ENCODE measurements around the gene CBX2.

CBX2 gene

DNA sequence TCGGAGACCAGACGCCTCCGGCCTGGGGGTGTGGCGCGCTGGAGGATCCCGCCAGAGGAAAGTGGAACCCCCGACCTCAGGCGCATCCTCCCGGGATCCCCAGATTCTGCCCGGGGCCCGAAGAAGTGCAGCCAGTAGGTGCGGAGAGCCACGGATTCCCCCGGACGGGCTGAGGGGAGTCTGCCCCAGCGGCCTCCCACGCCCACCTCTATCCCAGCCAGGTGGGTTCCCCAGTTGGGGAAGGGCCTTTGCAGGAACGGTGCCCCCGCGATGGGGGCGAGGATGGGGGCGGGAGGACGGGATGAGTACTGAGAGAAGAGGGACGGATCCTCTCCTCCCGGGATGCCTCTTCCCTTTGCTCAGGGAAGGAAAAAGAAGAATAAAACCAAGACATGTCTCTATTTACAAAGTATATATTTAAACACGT lies 13.8 kb downstream of the CBX2 start:
- DNase-seq (ENCODE audit: low spot score in 2 of 2) = no peak
- Histone ChIP-seq H3K27me3 (ENCODE audit: low read depth) (no peaks in the 10 kb centered on the region), H3K4me1 (peaks cover 22% of the 10 kb centered on the region), H3K36me3 (replicated peaks) (peaks cover 13% of the 10 kb centered on the region), H3K4me3 (no peak overlapping the region), H3K9me3 (no peaks in the 10 kb centered on the region)
- in situ Hi-C loops (cut with MboI; ENCODE audit: low sequenced_read_pairs) = no loop called here

DNA sequence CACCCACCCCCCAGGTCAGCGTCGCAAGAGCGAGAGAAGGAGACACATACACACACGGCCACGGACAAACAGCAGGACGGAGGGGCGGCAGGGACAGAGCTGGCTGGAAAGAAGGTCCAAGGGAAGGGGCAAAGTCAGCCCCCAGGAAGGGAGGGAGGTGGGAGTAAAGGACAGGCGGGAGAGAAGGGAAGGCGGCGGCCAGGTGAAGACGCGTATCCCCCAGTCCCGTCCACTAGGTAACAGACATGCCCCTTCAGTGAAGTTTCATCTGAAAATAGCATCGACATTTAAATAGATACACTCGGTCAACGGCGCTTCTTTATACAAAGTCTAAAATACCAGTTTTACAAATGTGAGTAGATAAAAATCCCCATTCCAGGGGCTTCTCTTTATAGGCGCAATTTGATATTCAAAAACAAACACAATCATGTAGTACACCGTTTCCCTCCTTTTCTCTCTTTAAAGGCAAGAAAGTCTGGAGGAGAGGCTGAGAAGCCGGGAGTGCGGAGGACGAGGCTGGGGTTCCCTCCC lies 14.5 kb downstream of the CBX2 start:
- in situ Hi-C loops (cut with MboI; ENCODE audit: low sequenced_read_pairs) = no loop called here
- no peaks in the 10 kb centered on the region for H3K9me3 ChIP-seq
- H3K27me3 ChIP-seq (ENCODE audit: low read depth) = no peaks in the 10 kb centered on the region
- DNase-seq (ENCODE audit: low spot score in 2 of 2) = no peak
- H3K4me1 ChIP-seq = peaks cover 22% of the 10 kb centered on the region
- H3K4me3 ChIP-seq = no peak overlapping the region
- H3K36me3 ChIP-seq (replicated peaks) = peaks cover 13% of the 10 kb centered on the region

DNA sequence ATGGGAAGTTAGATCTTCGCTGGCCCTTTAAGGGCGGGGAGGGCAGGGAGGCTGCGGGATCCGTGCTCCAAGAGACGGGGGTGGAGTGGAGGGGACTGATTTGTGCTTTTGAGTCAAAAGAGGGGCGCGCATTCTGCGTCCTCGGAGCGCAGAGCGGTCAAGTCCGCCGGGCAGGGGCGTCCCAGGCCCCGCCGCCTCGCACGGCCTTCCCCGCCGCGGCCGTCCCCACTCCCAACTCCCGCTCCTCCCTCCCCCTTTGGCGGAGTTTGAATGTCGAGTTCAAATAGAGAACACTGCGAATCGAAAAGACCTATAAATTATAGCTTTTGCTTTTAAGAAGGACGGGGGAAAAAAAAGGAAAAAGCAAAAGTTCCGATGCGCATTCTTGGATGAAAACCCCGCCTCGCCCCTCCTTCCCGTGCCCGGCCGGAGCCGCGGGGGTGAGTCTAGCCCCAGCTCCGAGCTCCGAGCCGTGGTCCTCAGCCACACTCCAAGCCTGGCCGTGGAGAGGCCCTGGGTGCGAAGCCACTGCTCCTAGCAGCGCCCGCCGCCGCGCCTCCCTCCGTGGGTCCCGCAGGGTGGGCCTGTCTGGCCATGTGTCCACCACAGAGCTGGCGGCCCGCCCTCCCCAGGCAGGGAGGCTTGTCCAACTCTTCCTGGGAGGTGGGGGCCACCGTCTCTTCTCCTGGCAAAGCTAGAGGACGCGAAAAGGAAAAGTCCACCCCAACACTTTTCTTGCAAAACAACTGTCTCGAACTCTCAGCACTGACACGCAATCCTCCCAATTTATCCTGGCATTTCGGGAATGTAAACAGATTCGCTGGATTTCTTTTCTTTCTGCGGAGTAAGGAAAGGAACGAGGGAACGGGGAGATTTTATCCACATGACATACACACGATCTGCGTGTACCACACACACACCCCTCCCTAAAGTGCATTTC lies 15.3 kb downstream of the CBX2 start:
- H3K4me3 ChIP-seq = no peak overlapping the region
- in situ Hi-C loops (cut with MboI; ENCODE audit: low sequenced_read_pairs) = no loop called here

GRCh38 chr17:79793924-79794304 lies 16.0 kb downstream of the CBX2 start:
- peak in 1 of 2 experiments; percentile 53 for DNase-seq (ENCODE audit: low spot score in 2 of 2)
- peaks cover 13% of the 10 kb centered on the region for H3K36me3 ChIP-seq (replicated peaks)
- in situ Hi-C loops (cut with MboI; ENCODE audit: low sequenced_read_pairs) = no loop called here
- H3K9me3 ChIP-seq = no peaks in the 10 kb centered on the region
- peaks cover 27% of the 10 kb centered on the region for H3K4me1 ChIP-seq
- H3K27me3 ChIP-seq (ENCODE audit: low read depth) = no peaks in the 10 kb centered on the region
- no peak overlapping the region for H3K4me3 ChIP-seq

More for the DNA sequence above, 15.3 kb downstream of the CBX2 start:
- no peaks in the 10 kb centered on the region for H3K27me3 ChIP-seq (ENCODE audit: low read depth)
- no peaks in the 10 kb centered on the region for H3K9me3 ChIP-seq
- peaks cover 13% of the 10 kb centered on the region for H3K36me3 ChIP-seq (replicated peaks)
- no peak for DNase-seq (ENCODE audit: low spot score in 2 of 2)
- H3K4me1 ChIP-seq = peaks cover 28% of the 10 kb centered on the region

DNA sequence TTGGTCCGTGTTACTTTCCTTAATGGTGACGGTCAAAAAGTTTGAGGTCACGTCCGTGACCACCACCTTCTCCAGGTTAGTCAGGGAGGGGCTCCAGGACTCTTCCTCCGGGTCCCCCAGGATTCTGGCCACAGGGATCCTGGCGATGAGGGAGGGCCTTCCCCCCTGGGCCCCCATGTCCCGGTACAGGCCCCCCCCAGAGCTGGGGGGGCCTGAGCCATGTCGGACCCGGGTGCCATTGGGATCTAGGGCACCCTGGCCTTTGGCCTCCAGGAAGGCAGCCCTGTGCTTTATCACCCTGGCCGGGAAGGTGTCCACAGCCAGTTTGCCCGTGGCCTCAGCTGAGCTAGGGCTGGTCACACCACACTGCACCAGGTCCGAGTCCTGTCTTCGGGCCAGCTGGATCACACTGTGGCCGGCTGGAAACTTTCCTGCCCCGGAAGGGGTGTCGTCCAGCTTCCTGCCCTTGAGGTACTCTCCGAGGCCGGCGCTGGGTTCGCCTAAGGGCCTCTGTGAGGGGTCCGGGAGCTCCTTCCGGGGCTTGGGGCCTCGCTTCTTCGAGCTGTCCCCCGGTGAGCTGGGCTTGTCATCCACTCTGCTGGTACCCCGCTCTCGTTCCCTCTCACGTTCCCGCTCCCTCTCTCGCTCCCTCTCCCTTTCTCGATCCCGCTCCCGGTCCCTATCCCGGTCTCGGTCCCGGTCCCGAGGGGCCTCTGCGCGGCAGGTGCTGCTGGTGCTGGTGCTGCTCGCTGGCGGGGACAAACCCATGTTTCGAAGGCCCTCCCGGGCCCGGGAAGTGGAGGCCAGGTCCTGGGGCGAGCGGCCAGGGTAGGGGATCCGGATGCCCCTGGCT lies 16.9 kb downstream of the CBX2 start:
- in situ Hi-C loops (cut with MboI; ENCODE audit: low sequenced_read_pairs) = no loop called here
- Histone ChIP-seq H3K36me3 (replicated peaks) (peaks cover 13% of the 10 kb centered on the region), H3K9me3 (no peaks in the 10 kb centered on the region), H3K4me3 (no peak overlapping the region), H3K27me3 (ENCODE audit: low read depth) (no peaks in the 10 kb centered on the region), H3K4me1 (peaks cover 22% of the 10 kb centered on the region)
- DNase-seq (ENCODE audit: low spot score in 2 of 2) = no peak

DNA sequence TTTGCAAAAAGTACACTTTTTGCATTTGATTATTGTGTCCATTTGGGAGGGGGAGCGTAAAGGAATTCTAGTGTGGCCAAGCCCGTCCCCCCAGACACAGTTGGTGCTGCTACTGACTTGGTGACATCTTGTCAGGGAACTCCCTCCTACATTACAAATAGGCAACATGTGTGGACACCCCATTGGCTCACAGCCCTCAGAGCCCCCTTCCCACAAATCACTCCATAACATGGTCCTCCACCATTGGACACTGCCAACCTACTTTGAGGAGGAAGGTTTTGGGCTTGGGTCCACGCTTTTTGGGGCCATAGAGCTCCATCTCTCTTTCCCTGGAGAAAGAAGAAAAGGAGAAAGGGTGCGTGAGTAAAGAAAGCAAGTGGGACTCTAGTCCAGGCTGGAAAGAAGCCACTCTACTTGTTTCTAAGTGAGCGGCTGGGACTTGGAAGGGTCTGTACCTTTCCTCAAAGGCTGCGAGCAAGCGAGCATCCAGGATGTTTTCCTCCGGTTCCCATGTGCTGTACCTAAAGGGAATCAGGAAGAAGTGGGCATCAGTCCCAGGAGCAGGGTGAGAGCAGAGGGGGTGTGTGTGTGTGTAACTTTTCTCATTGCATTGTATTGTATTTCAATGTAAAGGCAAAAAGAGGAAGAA lies 18.0 kb downstream of the CBX2 start:
- H3K9me3 ChIP-seq = no peaks in the 10 kb centered on the region
- peaks cover 25% of the 10 kb centered on the region for H3K4me1 ChIP-seq
- peak overlapping the region; percentile 83 for H3K4me3 ChIP-seq
- DNase-seq (ENCODE audit: low spot score in 2 of 2) = no peak
- in situ Hi-C loops (cut with MboI; ENCODE audit: low sequenced_read_pairs) = no loop called here
- H3K27me3 ChIP-seq (ENCODE audit: low read depth) = no peaks in the 10 kb centered on the region
- H3K36me3 ChIP-seq (replicated peaks) = peaks cover 13% of the 10 kb centered on the region

DNA sequence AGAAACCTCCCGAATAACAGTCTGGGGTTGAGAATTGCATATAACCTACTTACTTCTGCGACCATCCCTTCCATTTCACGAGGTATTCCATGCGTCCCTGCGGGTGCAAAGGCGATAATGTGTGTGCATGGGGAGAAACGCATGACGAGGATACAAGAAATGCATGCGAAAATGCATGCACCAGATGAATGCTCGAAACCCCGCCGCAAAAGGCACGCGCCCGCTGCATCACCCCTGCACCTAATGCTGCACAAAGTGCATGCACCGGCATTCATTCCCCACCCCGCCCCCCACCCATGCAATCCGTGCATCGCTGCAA lies 18.5 kb downstream of the CBX2 start:
- Histone ChIP-seq H3K4me1 (peaks cover 25% of the 10 kb centered on the region), H3K27me3 (ENCODE audit: low read depth) (no peaks in the 10 kb centered on the region), H3K36me3 (replicated peaks) (peaks cover 13% of the 10 kb centered on the region), H3K9me3 (no peaks in the 10 kb centered on the region), H3K4me3 (peak overlapping the region; percentile 83)
- in situ Hi-C loops (cut with MboI; ENCODE audit: low sequenced_read_pairs) = no loop called here
- DNase-seq (ENCODE audit: low spot score in 2 of 2) = no peak

DNA sequence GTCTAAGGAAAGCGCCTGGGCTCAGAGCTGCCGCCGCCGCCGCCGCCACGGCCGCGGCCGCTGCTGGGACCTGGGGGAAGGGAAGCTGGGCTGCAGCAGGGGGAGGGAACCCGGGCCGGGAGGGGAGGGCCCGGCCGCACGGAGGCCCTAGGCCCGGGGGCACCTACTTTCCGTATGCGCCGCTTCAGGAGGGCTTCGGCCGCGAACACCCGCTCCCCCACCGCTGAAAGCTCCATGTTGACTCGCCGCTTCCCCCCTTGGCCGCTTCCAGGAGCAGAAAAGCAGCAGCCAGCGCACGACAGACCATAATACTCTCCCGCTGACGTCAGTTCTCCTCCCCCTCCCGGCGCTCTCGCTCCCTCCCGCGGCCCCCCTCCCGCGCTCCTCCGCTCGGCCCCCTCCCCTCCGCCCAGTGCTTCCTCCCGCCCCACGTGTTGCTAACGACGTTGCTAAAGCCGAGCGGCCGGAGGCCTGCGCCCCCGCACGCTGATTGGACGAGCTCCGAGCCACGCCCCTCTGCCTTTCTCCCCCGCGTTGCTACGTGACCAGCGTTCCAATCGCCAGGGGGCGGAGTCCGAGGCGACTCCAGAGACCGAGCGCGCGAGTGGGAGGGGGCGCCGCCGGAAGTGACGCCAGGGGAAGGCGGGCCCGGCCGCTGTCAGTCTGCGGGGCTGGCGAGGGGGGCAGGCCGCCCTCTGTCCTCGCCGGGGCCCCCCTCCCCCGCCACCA lies 19.0 kb downstream of the CBX2 start, which contains the start of gene CBX8:
CBX8 (minus strand) TSS at position 315 of the 729 bp plus-strand sequence; CDS start at position 236, 79 bp downstream.
- peak; percentile 98 to 100 for DNase-seq (ENCODE audit: low spot score in 2 of 2)
- in situ Hi-C loops (cut with MboI; ENCODE audit: low sequenced_read_pairs) = no loop called here
- Histone ChIP-seq H3K9me3 (no peaks in the 10 kb centered on the region), H3K4me1 (peaks cover 25% of the 10 kb centered on the region), H3K36me3 (replicated peaks) (peaks cover 13% of the 10 kb centered on the region), H3K4me3 (peak within 1 kb of the TSS; percentile 83), H3K27me3 (ENCODE audit: low read depth) (no peaks in the 10 kb centered on the region)

GRCh38 chr17:79797492-79798298 lies 19.7 kb downstream of the CBX2 start:
- in situ Hi-C loops (cut with MboI; ENCODE audit: low sequenced_read_pairs) = no loop called here
- peaks cover 13% of the 10 kb centered on the region for H3K36me3 ChIP-seq (replicated peaks)
- peaks cover 25% of the 10 kb centered on the region for H3K4me1 ChIP-seq
- no peaks in the 10 kb centered on the region for H3K9me3 ChIP-seq
- peak; percentile 32 to 77 for DNase-seq (ENCODE audit: low spot score in 2 of 2)
- peak overlapping the region; percentile 83 for H3K4me3 ChIP-seq
- no peaks in the 10 kb centered on the region for H3K27me3 ChIP-seq (ENCODE audit: low read depth)

DNA sequence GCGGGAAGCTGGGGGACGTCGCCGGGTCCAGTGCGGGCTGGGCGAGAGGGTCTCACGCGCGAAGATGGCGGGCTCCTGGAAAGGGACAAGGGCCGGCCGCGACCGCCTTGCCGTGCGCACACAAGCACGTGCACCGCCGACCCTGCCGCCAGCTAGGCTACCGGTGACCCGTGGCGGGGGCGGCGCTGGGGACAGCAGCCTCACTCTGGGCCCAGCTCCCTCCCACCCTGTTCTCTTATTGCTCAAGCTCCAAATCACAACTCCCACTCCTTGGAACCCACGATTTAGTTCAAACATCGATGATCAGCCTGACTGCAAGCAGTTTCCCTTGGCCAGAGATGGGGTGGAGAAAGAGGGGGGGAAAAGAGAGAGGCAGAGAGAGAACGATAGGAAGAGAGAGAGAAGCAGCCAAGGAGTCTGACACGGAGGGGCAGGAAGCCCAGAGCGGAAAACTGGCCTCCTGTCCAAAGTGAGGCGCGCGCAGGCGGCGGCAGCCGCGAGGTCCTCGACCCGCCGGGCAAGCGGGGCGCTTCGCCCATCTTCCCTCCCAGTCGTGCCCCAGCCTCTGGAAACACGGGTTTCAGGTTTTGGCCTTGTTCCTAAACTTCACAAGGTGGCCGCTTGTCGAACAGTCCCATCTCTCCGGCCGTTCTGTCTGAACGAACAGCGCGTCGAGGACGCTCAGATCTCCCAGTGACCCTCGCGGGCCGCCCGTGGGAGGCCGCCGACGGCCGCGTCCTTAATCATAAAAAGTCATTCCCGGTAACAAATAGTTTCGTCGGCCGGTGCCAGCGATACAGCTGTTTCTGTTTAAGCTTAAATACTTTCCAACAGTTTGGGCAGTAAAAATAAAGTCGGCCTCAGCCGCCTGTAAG lies 20.6 kb downstream of the CBX2 start:
- Histone ChIP-seq H3K36me3 (replicated peaks) (peaks cover 13% of the 10 kb centered on the region), H3K27me3 (ENCODE audit: low read depth) (no peaks in the 10 kb centered on the region), H3K9me3 (no peaks in the 10 kb centered on the region), H3K4me1 (peaks cover 25% of the 10 kb centered on the region), H3K4me3 (no peak overlapping the region; the same call in 1 of the 2 replicates)
- DNase-seq (ENCODE audit: low spot score in 2 of 2) = no peak
- in situ Hi-C loops (cut with MboI; ENCODE audit: low sequenced_read_pairs) = no loop called here

GRCh38 chr17:79799174-79799537 lies 21.2 kb downstream of the CBX2 start:
- in situ Hi-C loops (cut with MboI; ENCODE audit: low sequenced_read_pairs) = no loop called here
- no peaks in the 10 kb centered on the region for H3K27me3 ChIP-seq (ENCODE audit: low read depth)

More at GRCh38 chr17:79799174-79799537, 21.2 kb downstream of the CBX2 start:
- Histone ChIP-seq H3K9me3 (no peaks in the 10 kb centered on the region), H3K4me3 (no peak overlapping the region), H3K36me3 (replicated peaks) (peaks cover 12% of the 10 kb centered on the region), H3K4me1 (peaks cover 30% of the 10 kb centered on the region)
- no peak for DNase-seq (ENCODE audit: low spot score in 2 of 2)

Data from HAP-1 (cell line).